Liver (tissue), 9 donors: ENCODE results near the gene FOXN4. TPM values are rescaled to one million over a fixed set of nuclear protein-coding genes. Genes with fewer than 3 reads are reported as not detected.

Experiments
- DNase-seq: peaks from one replicate; pipeline ENCODE4 v3.0.0-alpha.2; 2017; ENCODE audit warnings: low spot score
- H3K27ac ChIP-seq, 2 donors: one replicate each; pipeline ENCODE4 v1.7.0; 2013; ENCODE audit warnings: inconsistent platforms in 2 of 2, low read length in 2 of 2, control low read depth in 1 of 2, low read depth in 1 of 2, mild to moderate bottlenecking in 1 of 2
- H3K27me3 ChIP-seq, 4 donors: one replicate each; pipeline versions ENCODE4 v1.6.1 to v1.7.0; 2013; ENCODE audit warnings: low read length in 3 of 4, inconsistent platforms in 1 of 4, mild to moderate bottlenecking in 1 of 4, moderate library complexity in 1 of 4; ENCODE audit not compliant: control insufficient read depth in 4 of 4, insufficient read depth in 4 of 4
- H3K36me3 ChIP-seq, 4 donors: one replicate each; pipeline versions ENCODE4 v1.6.1 to v1.7.0; 2013; ENCODE audit warnings: low read length in 3 of 4, mild to moderate bottlenecking in 3 of 4, low read depth in 1 of 4, moderate library complexity in 1 of 4; ENCODE audit not compliant: control insufficient read depth in 4 of 4, insufficient read depth in 3 of 4
- H3K4me1 ChIP-seq, 4 donors: one replicate each; pipeline versions ENCODE4 v1.6.1 to v1.7.0; 2013; ENCODE audit warnings: low read length in 3 of 4, mild to moderate bottlenecking in 3 of 4, moderate library complexity in 1 of 4; ENCODE audit not compliant: control insufficient read depth in 4 of 4, insufficient read depth in 4 of 4
- H3K4me3 ChIP-seq, 3 donors: one replicate each; pipeline versions ENCODE4 v1.6.1 to v1.7.0; 2013; ENCODE audit warnings: low read length in 3 of 3, control low read depth in 1 of 3, low read depth in 1 of 3, mild to moderate bottlenecking in 1 of 3
- H3K9ac ChIP-seq, 2 donors: one replicate each; pipeline ENCODE4 v1.7.0; 2013; ENCODE audit warnings: low read length in 2 of 2, mild to moderate bottlenecking in 2 of 2, moderate library complexity in 2 of 2, control low read depth in 1 of 2, low read depth in 1 of 2
- H3K9me3 ChIP-seq, 4 donors: one replicate each; pipeline versions ENCODE4 v1.6.1 to v1.7.0; 2013; ENCODE audit warnings: low read length in 3 of 4; ENCODE audit not compliant: control insufficient read depth in 4 of 4
- ATF3 ChIP-seq: IDR thresholded peaks from 2 replicates; pipeline ENCODE4 v1.6.1; 2016; ENCODE audit warnings: antibody characterized with exemption
- FOXA1 ChIP-seq: IDR thresholded peaks from 2 replicates; pipeline ENCODE4 v1.6.1; 2016; ENCODE audit warnings: antibody characterized with exemption
- HNF4A ChIP-seq, 2 donors: conservative IDR thresholded peaks; 2 replicates each; pipeline ENCODE4 v1.6.1; 2016; ENCODE audit warnings: antibody characterized with exemption in 2 of 2, mild to moderate bottlenecking in 2 of 2
- HNF4G ChIP-seq: IDR thresholded peaks from 2 replicates; pipeline ENCODE4 v1.6.1; 2016; ENCODE audit warnings: antibody characterized with exemption
- NR2F2 ChIP-seq: IDR thresholded peaks from 2 replicates; pipeline ENCODE4 v1.6.1; 2016; ENCODE audit warnings: antibody characterized with exemption
- RAD21 ChIP-seq, 2 donors: IDR thresholded peaks; 2 replicates each; pipeline ENCODE4 v1.6.1; 2016; ENCODE audit warnings: antibody characterized with exemption in 2 of 2, mild to moderate bottlenecking in 2 of 2
- RXRA ChIP-seq, 2 donors: IDR thresholded peaks; 2 replicates each; pipeline ENCODE4 v1.6.1; 2017 to 2018; ENCODE audit warnings: antibody characterized with exemption in 2 of 2, mild to moderate bottlenecking in 1 of 2
- YY1 ChIP-seq: IDR thresholded peaks from 2 replicates; pipeline ENCODE4 v1.6.1; 2016; ENCODE audit warnings: antibody characterized with exemption, mild to moderate bottlenecking
- ZBTB33 ChIP-seq: IDR thresholded peaks from 2 replicates; pipeline ENCODE4 v1.6.1; 2016; ENCODE audit warnings: antibody characterized with exemption
- WGBS: extraction: QIAGEN DNeasy Blood & Tissue Kit; methylation state at CpG from one replicate; pipeline ENCODE4 v1.1.7; 2013; 5-methylcytosine and 5-hydroxymethylcytosine counted together
- polyA plus RNA-seq, 2 donors: library from polyadenylated mRNA; stranded (reverse) in 1 of 2; unstranded in 1 of 2; fragments of 200-250 nt in 1 of 2; fragments of >200 nt in 1 of 2; fragmentation: Nextera tagmentation in 1 of 2; extraction: Ambion mirVana in 1 of 2; gene quantifications; one replicate each; pipeline versions ENCODE4 v1.2.1 to v1.2.3, GENCODE V29; 2013 to 2015
- total RNA-seq, 2 donors: library from RNA; depleted of rRNA; stranded (reverse); fragments of >200 nt; gene quantifications; one replicate each; pipeline ENCODE4 v1.2.3, GENCODE V29; 2014
- TF ChIP-seq, protein P1 (sequence below): IDR thresholded peaks from 2 replicates; pipeline ENCODE4 v1.6.1; 2016; ENCODE audit warnings: antibody characterized with exemption, mild to moderate bottlenecking
- TF ChIP-seq, protein P2 (sequence below): fragments of 150-350 bp; IDR thresholded peaks from 2 replicates; pipeline ENCODE4 v1.5.1; 2017; ENCODE audit warnings: improper control_type of control experiment, low read depth, low read length; ENCODE audit not compliant: missing input control
- TF ChIP-seq, protein P3 (sequence below): IDR thresholded peaks from 2 replicates; pipeline ENCODE4 v1.6.1; 2016; ENCODE audit warnings: antibody characterized with exemption
- donor health status: healthy.
- donor health status: healthy.
- donor health status: healthy.
- donor health status: healthy.
- donor health status: healthy.

The FOXN4 gene
- total and polyA plus RNA-seq, 4 donors = not detected

DNA sequence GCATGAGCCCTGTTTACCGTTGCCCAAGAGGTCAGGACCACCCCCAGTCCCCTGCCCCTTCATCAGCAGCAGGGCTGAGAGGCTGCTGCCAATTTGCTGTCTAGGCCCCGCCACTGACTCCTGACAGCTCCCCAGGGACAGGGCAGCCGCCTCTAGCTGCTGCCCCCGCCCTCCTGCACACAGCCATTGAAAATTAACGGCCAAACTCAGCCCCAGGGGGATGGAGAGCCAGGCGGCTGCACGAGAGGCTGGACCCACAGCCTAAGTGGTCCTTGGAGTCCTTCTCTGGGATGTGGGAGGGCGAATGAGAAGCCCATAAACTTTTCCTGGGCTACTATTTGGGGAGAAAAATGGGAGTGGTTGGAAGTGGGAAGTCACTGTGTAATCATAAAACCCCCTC, 4.6 kb downstream of the FOXN4 start:
- H3K9me3 ChIP-seq = no peaks in the 10 kb centered on the region
- TF ChIP-seq RXRA (IDR thresholded peaks at IDR 0.05) (no peak), FOXA1 (no peak), HNF4A (conservative IDR thresholded peaks at IDR 0.05) (no peak), HNF4G (no peak), YY1 (no peak)
- TF ChIP-seq, protein P1, sequence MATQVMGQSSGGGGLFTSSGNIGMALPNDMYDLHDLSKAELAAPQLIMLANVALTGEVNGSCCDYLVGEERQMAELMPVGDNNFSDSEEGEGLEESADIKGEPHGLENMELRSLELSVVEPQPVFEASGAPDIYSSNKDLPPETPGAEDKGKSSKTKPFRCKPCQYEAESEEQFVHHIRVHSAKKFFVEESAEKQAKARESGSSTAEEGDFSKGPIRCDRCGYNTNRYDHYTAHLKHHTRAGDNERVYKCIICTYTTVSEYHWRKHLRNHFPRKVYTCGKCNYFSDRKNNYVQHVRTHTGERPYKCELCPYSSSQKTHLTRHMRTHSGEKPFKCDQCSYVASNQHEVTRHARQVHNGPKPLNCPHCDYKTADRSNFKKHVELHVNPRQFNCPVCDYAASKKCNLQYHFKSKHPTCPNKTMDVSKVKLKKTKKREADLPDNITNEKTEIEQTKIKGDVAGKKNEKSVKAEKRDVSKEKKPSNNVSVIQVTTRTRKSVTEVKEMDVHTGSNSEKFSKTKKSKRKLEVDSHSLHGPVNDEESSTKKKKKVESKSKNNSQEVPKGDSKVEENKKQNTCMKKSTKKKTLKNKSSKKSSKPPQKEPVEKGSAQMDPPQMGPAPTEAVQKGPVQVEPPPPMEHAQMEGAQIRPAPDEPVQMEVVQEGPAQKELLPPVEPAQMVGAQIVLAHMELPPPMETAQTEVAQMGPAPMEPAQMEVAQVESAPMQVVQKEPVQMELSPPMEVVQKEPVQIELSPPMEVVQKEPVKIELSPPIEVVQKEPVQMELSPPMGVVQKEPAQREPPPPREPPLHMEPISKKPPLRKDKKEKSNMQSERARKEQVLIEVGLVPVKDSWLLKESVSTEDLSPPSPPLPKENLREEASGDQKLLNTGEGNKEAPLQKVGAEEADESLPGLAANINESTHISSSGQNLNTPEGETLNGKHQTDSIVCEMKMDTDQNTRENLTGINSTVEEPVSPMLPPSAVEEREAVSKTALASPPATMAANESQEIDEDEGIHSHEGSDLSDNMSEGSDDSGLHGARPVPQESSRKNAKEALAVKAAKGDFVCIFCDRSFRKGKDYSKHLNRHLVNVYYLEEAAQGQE = no peak
- TF ChIP-seq, protein P2, sequence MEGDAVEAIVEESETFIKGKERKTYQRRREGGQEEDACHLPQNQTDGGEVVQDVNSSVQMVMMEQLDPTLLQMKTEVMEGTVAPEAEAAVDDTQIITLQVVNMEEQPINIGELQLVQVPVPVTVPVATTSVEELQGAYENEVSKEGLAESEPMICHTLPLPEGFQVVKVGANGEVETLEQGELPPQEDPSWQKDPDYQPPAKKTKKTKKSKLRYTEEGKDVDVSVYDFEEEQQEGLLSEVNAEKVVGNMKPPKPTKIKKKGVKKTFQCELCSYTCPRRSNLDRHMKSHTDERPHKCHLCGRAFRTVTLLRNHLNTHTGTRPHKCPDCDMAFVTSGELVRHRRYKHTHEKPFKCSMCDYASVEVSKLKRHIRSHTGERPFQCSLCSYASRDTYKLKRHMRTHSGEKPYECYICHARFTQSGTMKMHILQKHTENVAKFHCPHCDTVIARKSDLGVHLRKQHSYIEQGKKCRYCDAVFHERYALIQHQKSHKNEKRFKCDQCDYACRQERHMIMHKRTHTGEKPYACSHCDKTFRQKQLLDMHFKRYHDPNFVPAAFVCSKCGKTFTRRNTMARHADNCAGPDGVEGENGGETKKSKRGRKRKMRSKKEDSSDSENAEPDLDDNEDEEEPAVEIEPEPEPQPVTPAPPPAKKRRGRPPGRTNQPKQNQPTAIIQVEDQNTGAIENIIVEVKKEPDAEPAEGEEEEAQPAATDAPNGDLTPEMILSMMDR = no peak
- no peak for DNase-seq
- no peak overlapping the region for H3K9ac ChIP-seq
- H3K36me3 ChIP-seq = no peaks in the 10 kb centered on the region
- H3K4me1 ChIP-seq = peaks cover 0 to 19% (median 12%) of the 10 kb centered on the region in 4 donors
- no peak overlapping the region for H3K4me3 ChIP-seq
- 69% methylated on average over 8 of the region's 8 CpGs for WGBS
- H3K27me3 ChIP-seq = peaks cover 0 to 3% (median 0%) of the 10 kb centered on the region in 4 donors
- no peak overlapping the region for H3K27ac ChIP-seq

GRCh38 chr12:109302770-109303169, 6.3 kb downstream of the FOXN4 start:
- Histone ChIP-seq H3K4me3 (no peak overlapping the region), H3K36me3 (no peaks in the 10 kb centered on the region), H3K27me3 (peaks cover 0 to 3% (median 0%) of the 10 kb centered on the region in 4 donors), H3K9ac (no peak overlapping the region), H3K4me1 (peaks cover 0 to 14% (median 8%) of the 10 kb centered on the region in 4 donors), H3K9me3 (no peaks in the 10 kb centered on the region), H3K27ac (no peak overlapping the region)
- TF ChIP-seq NR2F2 (no peak), HNF4A (conservative IDR thresholded peaks at IDR 0.05) (peak; percentile 40 to 45), RAD21 (IDR thresholded peaks at IDR 0.05) (peak in 1 of 2 donors; percentile 4), RXRA (IDR thresholded peaks at IDR 0.05) (peak in 1 of 2 donors; percentile 43)
- WGBS = 70% methylated on average over 5 of the region's 5 CpGs
- DNase-seq = no peak

DNA sequence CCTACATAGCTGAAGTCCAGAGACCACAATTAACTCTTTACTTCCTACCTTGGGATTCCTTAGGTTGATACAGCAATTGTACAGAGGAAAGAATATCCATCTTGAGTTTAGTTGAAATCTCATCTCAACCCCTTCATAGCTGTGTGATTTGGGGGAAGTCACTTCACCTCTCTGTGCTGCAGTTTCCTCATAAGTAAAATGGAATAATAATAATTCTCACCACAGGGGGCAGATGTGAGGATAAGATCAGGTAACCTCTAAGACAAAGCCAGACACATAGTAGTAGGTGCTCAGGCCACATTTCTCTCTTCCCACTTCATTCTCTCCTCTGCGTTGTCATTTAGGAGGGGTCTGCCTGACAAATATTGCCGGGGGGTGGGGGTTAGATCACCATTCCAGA, 6.7 kb downstream of the FOXN4 start:
- TF ChIP-seq ATF3 (no peak), HNF4G (no peak), RXRA (IDR thresholded peaks at IDR 0.05) (no peak), ZBTB33 (no peak)
- TF ChIP-seq, protein P3, sequence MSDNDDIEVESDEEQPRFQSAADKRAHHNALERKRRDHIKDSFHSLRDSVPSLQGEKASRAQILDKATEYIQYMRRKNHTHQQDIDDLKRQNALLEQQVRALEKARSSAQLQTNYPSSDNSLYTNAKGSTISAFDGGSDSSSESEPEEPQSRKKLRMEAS = no peak
- Histone ChIP-seq H3K9me3 (no peaks in the 10 kb centered on the region), H3K27me3 (peaks cover 0 to 3% (median 0%) of the 10 kb centered on the region in 4 donors), H3K9ac (no peak overlapping the region), H3K4me3 (no peak overlapping the region), H3K4me1 (peaks cover 0 to 14% (median 8%) of the 10 kb centered on the region in 4 donors), H3K27ac (no peak overlapping the region), H3K36me3 (no peaks in the 10 kb centered on the region)
- DNase-seq = no peak
- WGBS = 69% methylated on average over 2 of the region's 2 CpGs
